SK-N-SH treated with all-trans-retinoic acid at 6 μM for 48 hours (cell line): ENCODE measurements around the gene PXMP2.

Experiments used
- ATAC-seq: fragments of 200-7000 bp; cut with Tn5 transposase; 3 replicates; pipeline ENCODE4 v1.9.1; 2020; ENCODE audit warnings: mild to moderate bottlenecking, moderate library complexity
- ARNTL ChIP-seq: fragments of 450-650 bp; formaldehyde crosslinking; IDR thresholded peaks from 2 replicates; pipeline ENCODE4 v1.5.0; 2020; ENCODE audit warnings: low read depth, mild to moderate bottlenecking, moderate library complexity, borderline replicate concordance
- BACH2 ChIP-seq: fragments of 250-450 bp; sonication (Bioruptor Pico); IDR thresholded peaks from 2 replicates; pipeline ENCODE4 v1.9.0; 2021; ENCODE audit warnings: mild to moderate bottlenecking, borderline replicate concordance
- CSDC2 ChIP-seq: fragments of 250-450 bp; sonication (Bioruptor Pico); IDR thresholded peaks from 2 replicates; pipeline ENCODE4 v1.5.0; 2020; ENCODE audit warnings: mild to moderate bottlenecking, moderate library complexity
- ESRRG ChIP-seq: fragments of 250-450 bp; sonication (Bioruptor Pico); IDR thresholded peaks from 2 replicates; pipeline ENCODE4 v1.6.1; 2021; ENCODE audit warnings: mild to moderate bottlenecking
- GLIS3 ChIP-seq: fragments of 250-450 bp; sonication (Bioruptor Pico); IDR thresholded peaks from 2 replicates; pipeline ENCODE4 v1.5.0; 2020; ENCODE audit warnings: mild to moderate bottlenecking, moderate library complexity
- ISL1 ChIP-seq: fragments of 250-450 bp; sonication (Bioruptor Pico); IDR thresholded peaks from 2 replicates; pipeline ENCODE4 v2.1.2; 2022; ENCODE audit warnings: mild to moderate bottlenecking, moderate library complexity
- OSR1 ChIP-seq: fragments of 250-450 bp; sonication (Bioruptor Pico); IDR thresholded peaks from 2 replicates; pipeline ENCODE4 v1.8.0; 2022; ENCODE audit warnings: moderate library complexity, mild to moderate bottlenecking, inconsistent platforms
- PPARA ChIP-seq: fragments of 250-450 bp; sonication (Bioruptor Pico); IDR thresholded peaks from 2 replicates; pipeline ENCODE4 v1.5.0; 2020; ENCODE audit warnings: mild to moderate bottlenecking, borderline replicate concordance
- RARB ChIP-seq: fragments of 250-450 bp; sonication (Bioruptor Pico); IDR thresholded peaks from 2 replicates; pipeline ENCODE4 v1.8.0; 2021; ENCODE audit warnings: mild to moderate bottlenecking, moderate library complexity
- TCF4 ChIP-seq: fragments of 250-450 bp; sonication (Bioruptor Pico); IDR thresholded peaks from 2 replicates; pipeline ENCODE4 v1.8.0; 2021; ENCODE audit warnings: mild to moderate bottlenecking, moderate library complexity, borderline replicate concordance
- TOX ChIP-seq: fragments of 250-450 bp; sonication (Bioruptor Pico); IDR thresholded peaks from 2 replicates; pipeline ENCODE4 v1.8.0; 2021; ENCODE audit warnings: mild to moderate bottlenecking, moderate library complexity, borderline replicate concordance
- ZFP3 ChIP-seq: fragments of 250-450 bp; sonication (Bioruptor Pico); IDR thresholded peaks from 2 replicates; pipeline ENCODE4 v1.5.0; 2020; ENCODE audit warnings: mild to moderate bottlenecking, moderate library complexity
- ZFP30 ChIP-seq: fragments of 450-650 bp; formaldehyde crosslinking; IDR thresholded peaks from 2 replicates; pipeline ENCODE4 v1.5.0; 2022; ENCODE audit warnings: mild to moderate bottlenecking, moderate library complexity
- ZNF565 ChIP-seq: fragments of 450-650 bp; formaldehyde crosslinking; conservative IDR thresholded peaks from 2 replicates; pipeline ENCODE4 v1.5.0; 2020; ENCODE audit warnings: low read depth, mild to moderate bottlenecking, moderate library complexity
- ZNF70 ChIP-seq: fragments of 450-650 bp; formaldehyde crosslinking; IDR thresholded peaks from 2 replicates; pipeline ENCODE4 v1.5.0; 2020; ENCODE audit warnings: mild to moderate bottlenecking, moderate library complexity
- ZNF8 ChIP-seq: fragments of 450-650 bp; formaldehyde crosslinking; IDR thresholded peaks from 2 replicates; pipeline ENCODE4 v1.5.0; 2020; ENCODE audit warnings: mild to moderate bottlenecking, moderate library complexity
- TF ChIP-seq, protein P1 (sequence below): fragments of 250-450 bp; sonication (Bioruptor Pico); IDR thresholded peaks from 2 replicates; pipeline ENCODE4 v1.5.1; 2020; ENCODE audit warnings: low read depth, mild to moderate bottlenecking, moderate library complexity
- TF ChIP-seq, protein P2 (sequence below): fragments of 250-450 bp; sonication (Bioruptor Pico); IDR thresholded peaks from 2 replicates; pipeline ENCODE4 v1.5.1; 2021; ENCODE audit warnings: mild to moderate bottlenecking, moderate library complexity
- TF ChIP-seq, protein P3 (sequence below): fragments of 250-450 bp; sonication (Bioruptor Pico); IDR thresholded peaks from 2 replicates; pipeline ENCODE4 v1.8.0; 2020; ENCODE audit warnings: mild to moderate bottlenecking, moderate library complexity, borderline replicate concordance
- TF ChIP-seq, protein P4 (sequence below): fragments of 250-450 bp; sonication (Bioruptor Pico); IDR thresholded peaks from 2 replicates; pipeline ENCODE4 v1.8.0; 2021; ENCODE audit warnings: low read depth, mild to moderate bottlenecking, moderate library complexity, borderline replicate concordance
- TF ChIP-seq, protein P5 (sequence below): fragments of 250-450 bp; sonication (Bioruptor Pico); IDR thresholded peaks from 2 replicates; pipeline ENCODE4 v1.5.0; 2020; ENCODE audit warnings: mild to moderate bottlenecking, moderate library complexity

Gene PXMP2

DNA sequence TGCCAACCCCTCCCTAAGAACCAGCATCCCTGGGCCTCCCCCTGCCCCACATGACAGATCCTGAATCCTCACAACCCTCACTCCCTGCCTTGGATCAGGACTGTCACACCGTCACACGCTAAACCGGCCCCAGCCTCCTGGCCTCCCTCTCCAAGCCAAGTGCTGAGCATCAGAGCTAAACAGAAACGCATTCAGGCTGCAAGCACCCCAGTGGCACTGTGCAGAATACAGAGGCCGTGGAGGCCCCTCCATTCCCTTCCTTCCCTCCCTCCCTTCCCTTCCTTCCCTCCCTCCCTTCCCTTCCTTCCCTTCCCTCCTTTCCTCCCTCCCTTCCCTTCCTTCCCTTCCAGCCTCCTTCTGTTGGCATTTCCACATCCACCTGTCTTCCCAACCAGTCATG is 12.8 kb upstream of the PXMP2 start (continued):
- TF ChIP-seq RARB (CRISPR knock-in tag), result no peak
- no peak for TF ChIP-seq PPARA (CRISPR knock-in tag)
- no peak for TF ChIP-seq ZNF70 (CRISPR knock-in tag)
- no peak for TF ChIP-seq GLIS3 (CRISPR knock-in tag)

DNA sequence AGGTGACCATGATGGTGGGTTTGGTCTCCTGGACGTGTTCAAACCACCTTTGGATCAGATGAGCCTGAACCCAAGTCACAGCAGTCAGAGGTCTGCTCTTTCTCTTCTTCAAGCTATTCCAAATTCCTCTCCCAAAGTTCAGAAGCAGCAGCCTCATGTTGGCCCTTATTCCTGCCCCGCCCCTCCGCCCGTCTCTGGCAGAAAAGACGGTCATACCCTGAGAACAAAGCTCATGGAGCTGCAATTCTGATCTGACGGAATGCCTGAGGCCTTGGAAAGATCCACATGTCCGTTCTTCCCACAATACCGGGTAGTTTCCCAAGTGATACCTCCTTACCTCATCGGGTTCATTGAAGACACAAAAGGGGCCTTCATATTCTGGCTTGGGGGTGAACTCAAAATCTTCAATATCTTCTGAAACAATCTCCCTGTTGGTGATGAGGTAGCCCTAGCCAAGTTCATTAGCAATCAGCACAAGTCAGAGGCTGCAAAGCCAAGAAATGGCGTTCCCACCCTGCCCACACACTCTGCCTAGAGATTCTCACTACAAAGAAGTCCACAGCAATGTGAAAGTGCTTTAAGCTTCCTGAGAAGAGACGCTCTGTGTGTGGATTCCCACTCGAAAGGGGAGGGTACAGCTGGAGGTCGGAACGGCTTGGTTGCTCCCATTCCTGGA is 11.5 kb upstream of the PXMP2 start:
- TF ChIP-seq RARB (CRISPR knock-in tag) (no peak), ZNF565 (CRISPR knock-in tag) (no peak), ZNF8 (CRISPR knock-in tag) (no peak), OSR1 (CRISPR knock-in tag) (no peak), GLIS3 (CRISPR knock-in tag) (no peak), ARNTL (CRISPR knock-in tag) (no peak), ESRRG (CRISPR knock-in tag) (no peak), ZFP3 (CRISPR knock-in tag) (no peak), CSDC2 (CRISPR knock-in tag) (no peak), ISL1 (no peak), TCF4 (CRISPR knock-in tag) (no peak)
- TF ChIP-seq, protein P1, sequence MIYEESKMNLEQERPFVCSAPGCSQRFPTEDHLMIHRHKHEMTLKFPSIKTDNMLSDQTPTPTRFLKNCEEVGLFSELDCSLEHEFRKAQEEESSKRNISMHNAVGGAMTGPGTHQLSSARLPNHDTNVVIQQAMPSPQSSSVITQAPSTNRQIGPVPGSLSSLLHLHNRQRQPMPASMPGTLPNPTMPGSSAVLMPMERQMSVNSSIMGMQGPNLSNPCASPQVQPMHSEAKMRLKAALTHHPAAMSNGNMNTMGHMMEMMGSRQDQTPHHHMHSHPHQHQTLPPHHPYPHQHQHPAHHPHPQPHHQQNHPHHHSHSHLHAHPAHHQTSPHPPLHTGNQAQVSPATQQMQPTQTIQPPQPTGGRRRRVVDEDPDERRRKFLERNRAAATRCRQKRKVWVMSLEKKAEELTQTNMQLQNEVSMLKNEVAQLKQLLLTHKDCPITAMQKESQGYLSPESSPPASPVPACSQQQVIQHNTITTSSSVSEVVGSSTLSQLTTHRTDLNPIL (CRISPR knock-in tag), result no peak
- TF ChIP-seq, protein P2, sequence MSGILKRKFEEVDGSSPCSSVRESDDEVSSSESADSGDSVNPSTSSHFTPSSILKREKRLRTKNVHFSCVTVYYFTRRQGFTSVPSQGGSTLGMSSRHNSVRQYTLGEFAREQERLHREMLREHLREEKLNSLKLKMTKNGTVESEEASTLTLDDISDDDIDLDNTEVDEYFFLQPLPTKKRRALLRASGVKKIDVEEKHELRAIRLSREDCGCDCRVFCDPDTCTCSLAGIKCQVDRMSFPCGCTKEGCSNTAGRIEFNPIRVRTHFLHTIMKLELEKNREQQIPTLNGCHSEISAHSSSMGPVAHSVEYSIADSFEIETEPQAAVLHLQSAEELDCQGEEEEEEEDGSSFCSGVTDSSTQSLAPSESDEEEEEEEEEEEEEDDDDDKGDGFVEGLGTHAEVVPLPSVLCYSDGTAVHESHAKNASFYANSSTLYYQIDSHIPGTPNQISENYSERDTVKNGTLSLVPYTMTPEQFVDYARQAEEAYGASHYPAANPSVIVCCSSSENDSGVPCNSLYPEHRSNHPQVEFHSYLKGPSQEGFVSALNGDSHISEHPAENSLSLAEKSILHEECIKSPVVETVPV (CRISPR knock-in tag), result no peak
- TF ChIP-seq, protein P3, sequence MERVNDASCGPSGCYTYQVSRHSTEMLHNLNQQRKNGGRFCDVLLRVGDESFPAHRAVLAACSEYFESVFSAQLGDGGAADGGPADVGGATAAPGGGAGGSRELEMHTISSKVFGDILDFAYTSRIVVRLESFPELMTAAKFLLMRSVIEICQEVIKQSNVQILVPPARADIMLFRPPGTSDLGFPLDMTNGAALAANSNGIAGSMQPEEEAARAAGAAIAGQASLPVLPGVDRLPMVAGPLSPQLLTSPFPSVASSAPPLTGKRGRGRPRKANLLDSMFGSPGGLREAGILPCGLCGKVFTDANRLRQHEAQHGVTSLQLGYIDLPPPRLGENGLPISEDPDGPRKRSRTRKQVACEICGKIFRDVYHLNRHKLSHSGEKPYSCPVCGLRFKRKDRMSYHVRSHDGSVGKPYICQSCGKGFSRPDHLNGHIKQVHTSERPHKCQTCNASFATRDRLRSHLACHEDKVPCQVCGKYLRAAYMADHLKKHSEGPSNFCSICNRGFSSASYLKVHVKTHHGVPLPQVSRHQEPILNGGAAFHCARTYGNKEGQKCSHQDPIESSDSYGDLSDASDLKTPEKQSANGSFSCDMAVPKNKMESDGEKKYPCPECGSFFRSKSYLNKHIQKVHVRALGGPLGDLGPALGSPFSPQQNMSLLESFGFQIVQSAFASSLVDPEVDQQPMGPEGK (CRISPR knock-in tag), result no peak

DNA sequence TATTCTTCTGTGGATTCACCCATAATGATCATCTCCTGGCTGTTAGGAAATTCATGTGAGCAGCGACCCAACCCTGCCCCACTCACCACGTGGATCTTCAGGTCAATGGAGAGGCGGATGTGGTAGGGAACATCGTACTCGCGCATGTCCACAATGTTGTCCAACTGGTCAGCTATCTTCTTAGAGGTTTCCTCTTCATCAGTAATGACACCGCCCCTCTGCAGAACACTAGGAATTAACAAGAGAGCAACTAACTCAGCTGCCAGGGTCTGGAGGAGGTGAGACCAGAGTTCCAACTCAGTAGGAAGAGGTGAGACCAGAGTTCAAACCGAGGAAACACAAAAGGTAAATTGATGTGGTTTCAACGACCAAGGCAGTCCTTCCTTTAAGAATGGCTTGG is 9.9 kb upstream of the PXMP2 start:
- TF ChIP-seq ESRRG (CRISPR knock-in tag), result no peak
- TF ChIP-seq, protein P4, sequence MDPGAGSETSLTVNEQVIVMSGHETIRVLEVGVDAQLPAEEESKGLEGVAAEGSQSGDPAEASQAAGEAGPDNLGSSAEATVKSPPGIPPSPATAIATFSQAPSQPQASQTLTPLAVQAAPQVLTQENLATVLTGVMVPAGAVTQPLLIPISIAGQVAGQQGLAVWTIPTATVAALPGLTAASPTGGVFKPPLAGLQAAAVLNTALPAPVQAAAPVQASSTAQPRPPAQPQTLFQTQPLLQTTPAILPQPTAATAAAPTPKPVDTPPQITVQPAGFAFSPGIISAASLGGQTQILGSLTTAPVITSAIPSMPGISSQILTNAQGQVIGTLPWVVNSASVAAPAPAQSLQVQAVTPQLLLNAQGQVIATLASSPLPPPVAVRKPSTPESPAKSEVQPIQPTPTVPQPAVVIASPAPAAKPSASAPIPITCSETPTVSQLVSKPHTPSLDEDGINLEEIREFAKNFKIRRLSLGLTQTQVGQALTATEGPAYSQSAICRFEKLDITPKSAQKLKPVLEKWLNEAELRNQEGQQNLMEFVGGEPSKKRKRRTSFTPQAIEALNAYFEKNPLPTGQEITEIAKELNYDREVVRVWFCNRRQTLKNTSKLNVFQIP, result no peak
- no peak for TF ChIP-seq ISL1
- no peak for TF ChIP-seq ZFP3 (CRISPR knock-in tag)
- no peak for TF ChIP-seq TOX
- no peak for TF ChIP-seq CSDC2 (CRISPR knock-in tag)
- ATAC-seq, result no peak

More for the DNA sequence above, 11.5 kb upstream of the PXMP2 start:
- no peak for ATAC-seq

DNA sequence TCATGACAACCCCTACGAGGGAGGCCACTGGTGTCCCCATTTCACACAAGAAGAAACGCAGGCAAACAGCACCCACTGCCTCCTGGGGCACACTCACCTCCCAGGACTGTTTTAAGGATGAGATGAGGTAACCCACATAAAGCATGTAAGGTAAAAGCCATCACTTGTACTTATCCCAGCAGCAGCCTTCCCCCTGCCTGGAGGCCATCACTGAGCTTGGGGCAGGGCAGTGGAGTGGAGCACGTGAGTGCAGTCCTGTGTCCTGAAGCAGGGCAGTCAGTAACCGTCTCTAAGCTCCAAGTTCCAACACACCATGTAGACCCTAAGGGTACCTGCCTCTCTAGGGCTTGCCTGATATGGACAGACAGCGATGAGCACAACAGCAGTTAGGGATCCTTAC is 2.0 kb upstream of the PXMP2 start:
- TF ChIP-seq, protein P1 (CRISPR knock-in tag), result no peak
- no peak for TF ChIP-seq TOX
- TF ChIP-seq, protein P5, sequence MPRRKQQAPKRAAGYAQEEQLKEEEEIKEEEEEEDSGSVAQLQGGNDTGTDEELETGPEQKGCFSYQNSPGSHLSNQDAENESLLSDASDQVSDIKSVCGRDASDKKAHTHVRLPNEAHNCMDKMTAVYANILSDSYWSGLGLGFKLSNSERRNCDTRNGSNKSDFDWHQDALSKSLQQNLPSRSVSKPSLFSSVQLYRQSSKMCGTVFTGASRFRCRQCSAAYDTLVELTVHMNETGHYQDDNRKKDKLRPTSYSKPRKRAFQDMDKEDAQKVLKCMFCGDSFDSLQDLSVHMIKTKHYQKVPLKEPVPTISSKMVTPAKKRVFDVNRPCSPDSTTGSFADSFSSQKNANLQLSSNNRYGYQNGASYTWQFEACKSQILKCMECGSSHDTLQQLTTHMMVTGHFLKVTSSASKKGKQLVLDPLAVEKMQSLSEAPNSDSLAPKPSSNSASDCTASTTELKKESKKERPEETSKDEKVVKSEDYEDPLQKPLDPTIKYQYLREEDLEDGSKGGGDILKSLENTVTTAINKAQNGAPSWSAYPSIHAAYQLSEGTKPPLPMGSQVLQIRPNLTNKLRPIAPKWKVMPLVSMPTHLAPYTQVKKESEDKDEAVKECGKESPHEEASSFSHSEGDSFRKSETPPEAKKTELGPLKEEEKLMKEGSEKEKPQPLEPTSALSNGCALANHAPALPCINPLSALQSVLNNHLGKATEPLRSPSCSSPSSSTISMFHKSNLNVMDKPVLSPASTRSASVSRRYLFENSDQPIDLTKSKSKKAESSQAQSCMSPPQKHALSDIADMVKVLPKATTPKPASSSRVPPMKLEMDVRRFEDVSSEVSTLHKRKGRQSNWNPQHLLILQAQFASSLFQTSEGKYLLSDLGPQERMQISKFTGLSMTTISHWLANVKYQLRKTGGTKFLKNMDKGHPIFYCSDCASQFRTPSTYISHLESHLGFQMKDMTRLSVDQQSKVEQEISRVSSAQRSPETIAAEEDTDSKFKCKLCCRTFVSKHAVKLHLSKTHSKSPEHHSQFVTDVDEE, result no peak
- no peak for TF ChIP-seq ISL1
- no peak for TF ChIP-seq ESRRG (CRISPR knock-in tag)
- TF ChIP-seq PPARA (CRISPR knock-in tag), result no peak
- TF ChIP-seq BACH2 (CRISPR knock-in tag), result no peak
- no peak for TF ChIP-seq ZFP3 (CRISPR knock-in tag)
- no peak for TF ChIP-seq RARB (CRISPR knock-in tag)
- no peak for TF ChIP-seq ZFP30 (CRISPR knock-in tag)
- no peak for TF ChIP-seq TCF4 (CRISPR knock-in tag)
- TF ChIP-seq ZNF8 (CRISPR knock-in tag), result no peak
- ATAC-seq, result no peak
